B cell (primary cell): ENCODE data around the gene PLCG1. TPM values are rescaled to one million over a fixed set of nuclear protein-coding genes. Genes with fewer than 3 reads are reported as not detected.

Experiments
- ATAC-seq: fragments of 200-7000 bp; cut with Tn5 transposase; one replicate; pipeline ENCODE4 v1.10.0; 2021; ENCODE audit warnings: low read depth, mild to moderate bottlenecking, moderate number of reproducible peaks, moderate library complexity
- CTCF ChIA-PET: fragments of 350-600 bp; sonication (Branson Sonifier 250); formaldehyde crosslinking; loops from one replicate; lab custom pipeline; 2021; ENCODE audit warnings: antibody characterized with exemption, inconsistent platforms; lab: Charles Lee
- POLR2A ChIA-PET: fragments of 350-600 bp; sonication (Branson Sonifier 250); formaldehyde crosslinking; loops from one replicate; lab custom pipeline; 2021; ENCODE audit warnings: antibody characterized with exemption; lab: Charles Lee
- DNase-seq: peaks from one replicate; pipeline ENCODE4 v3.0.0; 2013
- H2AFZ ChIP-seq: 2 replicates; pipeline ENCODE4 v1.6.1; 2012; ENCODE audit warnings: mild to moderate bottlenecking, low read depth, low read length; ENCODE audit not compliant: insufficient read depth, poor library complexity, severe bottlenecking
- H3K27ac ChIP-seq, 2 donors: 1 replicate in 1 of 2; 2 replicates in 1 of 2; pipeline ENCODE4 v1.5.1; 2012 to 2013; ENCODE audit warnings: low read length in 2 of 2, mild to moderate bottlenecking in 2 of 2, moderate library complexity in 1 of 2
- H3K27me3 ChIP-seq, 4 experiments: fragments of 200-600 bp in 1 of 4; sonication (generic) in 1 of 4; replicated peaks in 1 of 4; 1 replicate in 2 of 4; 2 replicates in 2 of 4; pipeline versions ENCODE4 v1.6.1 to v1.7.0; 2013 to 2016; ENCODE audit warnings: low read length in 3 of 4, mild to moderate bottlenecking in 2 of 4, mixed read lengths in 1 of 4, moderate library complexity in 1 of 4; ENCODE audit not compliant: insufficient read depth in 4 of 4, control insufficient read depth in 3 of 4; ENCODE audit errors: control extremely low read depth in 1 of 4
- H3K36me3 ChIP-seq, 2 experiments: replicated peaks in 1 of 2; 1 replicate in 1 of 2; 2 replicates in 1 of 2; pipeline versions ENCODE4 v1.6.1 to v1.7.1; 2013; ENCODE audit warnings: low read length in 1 of 2; ENCODE audit not compliant: insufficient read depth in 2 of 2, control insufficient read depth in 1 of 2; ENCODE audit errors: control extremely low read depth in 1 of 2, extremely low read depth in 1 of 2
- H3K4me1 ChIP-seq, 2 donors: fragments of 200-600 bp in 1 of 2; sonication (generic) in 1 of 2; 1 replicate in 1 of 2; 2 replicates in 1 of 2; pipeline versions ENCODE4 v1.5.1 to v1.6.1; 2013 to 2017; ENCODE audit warnings: low read length in 2 of 2; ENCODE audit not compliant: control insufficient read depth in 2 of 2, insufficient read depth in 2 of 2
- H3K4me2 ChIP-seq: replicated peaks from 2 replicates; pipeline ENCODE3; 2012; ENCODE audit warnings: mild to moderate bottlenecking, low read depth, low read length; ENCODE audit not compliant: poor library complexity, severe bottlenecking
- H3K4me3 ChIP-seq, 5 experiments: fragments of 200-600 bp in 1 of 5; sonication (generic) in 1 of 5; 1 replicate in 3 of 5; 2 replicates in 2 of 5; pipeline versions ENCODE4 v1.5.1 to v1.7.0; 2011 to 2016; ENCODE audit warnings: low read length in 4 of 5, mild to moderate bottlenecking in 4 of 5, low read depth in 2 of 5, control low read depth in 1 of 5, moderate library complexity in 1 of 5; ENCODE audit not compliant: insufficient read depth in 1 of 5; ENCODE audit errors: control extremely low read depth in 1 of 5, extremely low read depth in 1 of 5
- H3K79me2 ChIP-seq: fragments of 200-600 bp; sonication (generic); one replicate; pipeline ENCODE4 v1.6.0; 2016; ENCODE audit warnings: low read length; ENCODE audit not compliant: control insufficient read depth, insufficient read depth
- H3K9ac ChIP-seq: fragments of 200-600 bp; sonication (generic); 2 replicates; pipeline ENCODE4 v1.6.1; 2017; ENCODE audit warnings: mild to moderate bottlenecking, low read length, moderate library complexity
- H3K9me3 ChIP-seq, 3 donors: one replicate each; pipeline versions ENCODE4 v1.6.1 to v1.7.1; 2013; ENCODE audit warnings: low read length in 2 of 3; ENCODE audit not compliant: control insufficient read depth in 2 of 3, insufficient read depth in 1 of 3; ENCODE audit errors: control extremely low read depth in 1 of 3
- H4K20me1 ChIP-seq: 2 replicates; pipeline ENCODE4 v1.6.0; 2012; ENCODE audit warnings: mild to moderate bottlenecking, low read length; ENCODE audit not compliant: insufficient read depth, control insufficient read depth, poor library complexity, severe bottlenecking
- H3K27ac Mint-ChIP-seq: one replicate; pipeline ENCODE4 v1.8.0; 2021; ENCODE audit warnings: mixed read lengths
- H3K27me3 Mint-ChIP-seq: one replicate; pipeline ENCODE4 v1.8.0; 2021; ENCODE audit warnings: mixed read lengths
- H3K4me1 Mint-ChIP-seq: one replicate; pipeline ENCODE4 v1.8.0; 2021; ENCODE audit warnings: mixed read lengths
- H3K4me3 Mint-ChIP-seq: one replicate; pipeline ENCODE4 v1.8.0; 2021; ENCODE audit warnings: mixed read lengths
- H3K9me3 Mint-ChIP-seq: one replicate; pipeline ENCODE4 v1.8.0; 2022; ENCODE audit warnings: mixed read lengths; ENCODE audit not compliant: insufficient read depth
- EZH2 ChIP-seq: IDR thresholded peaks from 2 replicates; pipeline ENCODE4 v1.6.1; 2012; ENCODE audit warnings: borderline replicate concordance, low read depth, mild to moderate bottlenecking, moderate library complexity, low read length; ENCODE audit not compliant: insufficient read depth, poor library complexity, severe bottlenecking
- WGBS: methylation state at CpG from one replicate; pipeline ENCODE4 v1.1.5; 2013; ENCODE audit warnings: missing lambda C conversion rate; ENCODE audit not compliant: insufficient coverage; 5-methylcytosine and 5-hydroxymethylcytosine counted together
- intact Hi-C: fragments of 100-400 bp; cut with micrococcal nuclease; formaldehyde crosslinking; loops from one replicate; pipeline ENCODE4 v1.10.0; 2022
- polyA plus RNA-seq: library from polyadenylated mRNA; depleted of rRNA; stranded (reverse); fragments of >200 nt; gene quantifications from 2 replicates; pipeline ENCODE4 v1.2.3, GENCODE V29; 2012
- total RNA-seq, 2 donors: library from RNA; stranded (reverse); fragments of 120-200 nt in 1 of 2; gene quantifications; 1 replicate in 1 of 2; 2 replicates in 1 of 2; pipeline versions ENCODE4 v1.2.3 to v1.2.4, GENCODE V29; 2013 to 2022
- TF ChIP-seq, protein P1 (sequence below): fragments of 200-600 bp; IDR thresholded peaks from one replicate; pipeline ENCODE4 v1.8.0; 2022; ENCODE audit warnings: antibody characterized with exemption, mild to moderate bottlenecking

PLCG1 gene
- total and polyA plus RNA-seq, 2 donors (not counting 1 experiment from before 2014, with no cell fraction given), result 98.7 to 101 TPM

DNA sequence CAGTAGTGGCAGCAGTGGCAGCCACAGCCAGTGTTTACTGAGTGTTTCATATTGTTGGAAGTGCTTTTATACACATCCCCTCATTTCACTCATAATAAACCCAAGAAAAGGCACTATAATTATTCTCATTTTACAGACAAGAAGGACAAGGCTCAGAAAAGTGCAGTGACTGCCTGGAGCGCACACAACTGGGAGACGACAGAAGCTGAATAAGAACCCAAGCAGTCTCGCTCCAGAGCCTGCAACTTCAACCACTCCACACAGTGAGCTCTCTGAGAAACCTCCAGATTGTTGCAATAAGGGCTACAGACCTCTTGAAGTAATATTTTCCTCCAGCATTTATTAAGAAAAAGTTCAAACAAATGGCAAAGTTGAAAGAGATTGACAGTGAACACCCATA lies 76.9 kb downstream of the PLCG1 start:
- Mint-ChIP-seq H3K27ac (no peak overlapping the region), H3K9me3 (no peaks in the 10 kb centered on the region), H3K27me3 (no peaks in the 10 kb centered on the region), H3K4me3 (no peak overlapping the region), H3K4me1 (no peaks in the 10 kb centered on the region)
- TF ChIP-seq, protein P1, sequence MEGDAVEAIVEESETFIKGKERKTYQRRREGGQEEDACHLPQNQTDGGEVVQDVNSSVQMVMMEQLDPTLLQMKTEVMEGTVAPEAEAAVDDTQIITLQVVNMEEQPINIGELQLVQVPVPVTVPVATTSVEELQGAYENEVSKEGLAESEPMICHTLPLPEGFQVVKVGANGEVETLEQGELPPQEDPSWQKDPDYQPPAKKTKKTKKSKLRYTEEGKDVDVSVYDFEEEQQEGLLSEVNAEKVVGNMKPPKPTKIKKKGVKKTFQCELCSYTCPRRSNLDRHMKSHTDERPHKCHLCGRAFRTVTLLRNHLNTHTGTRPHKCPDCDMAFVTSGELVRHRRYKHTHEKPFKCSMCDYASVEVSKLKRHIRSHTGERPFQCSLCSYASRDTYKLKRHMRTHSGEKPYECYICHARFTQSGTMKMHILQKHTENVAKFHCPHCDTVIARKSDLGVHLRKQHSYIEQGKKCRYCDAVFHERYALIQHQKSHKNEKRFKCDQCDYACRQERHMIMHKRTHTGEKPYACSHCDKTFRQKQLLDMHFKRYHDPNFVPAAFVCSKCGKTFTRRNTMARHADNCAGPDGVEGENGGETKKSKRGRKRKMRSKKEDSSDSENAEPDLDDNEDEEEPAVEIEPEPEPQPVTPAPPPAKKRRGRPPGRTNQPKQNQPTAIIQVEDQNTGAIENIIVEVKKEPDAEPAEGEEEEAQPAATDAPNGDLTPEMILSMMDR, result no peak
- no peak for TF ChIP-seq EZH2
- H2AFZ ChIP-seq, result no peak overlapping the region
- H3K36me3 ChIP-seq, result no peaks in the 10 kb centered on the region
- H3K79me2 ChIP-seq, result no peaks in the 10 kb centered on the region
- no peak overlapping the region for H3K27ac ChIP-seq
- no peaks in the 10 kb centered on the region for H3K4me1 ChIP-seq
- no peaks in the 10 kb centered on the region for H3K9me3 ChIP-seq
- DNase-seq (no peak), ATAC-seq (no peak)
- no peak overlapping the region for H3K9ac ChIP-seq
- ChIA-PET POLR2A (no interaction called here), CTCF (interaction anchor here (1.0 to 1.2 kb wide), 2 partner anchors 42 to 125 kb away, joined by 3 read pairs; no protein-coding TSS in a partner anchor)
- intact Hi-C loops, result no loop called here
- H3K27me3 ChIP-seq, result no peaks in the 10 kb centered on the region
- 93% methylated on average over 2 of the region's 3 CpGs for WGBS
- H4K20me1 ChIP-seq, result no peaks in the 10 kb centered on the region
- H3K4me2 ChIP-seq, result no peak overlapping the region
- H3K4me3 ChIP-seq, result no peak overlapping the region

DNA sequence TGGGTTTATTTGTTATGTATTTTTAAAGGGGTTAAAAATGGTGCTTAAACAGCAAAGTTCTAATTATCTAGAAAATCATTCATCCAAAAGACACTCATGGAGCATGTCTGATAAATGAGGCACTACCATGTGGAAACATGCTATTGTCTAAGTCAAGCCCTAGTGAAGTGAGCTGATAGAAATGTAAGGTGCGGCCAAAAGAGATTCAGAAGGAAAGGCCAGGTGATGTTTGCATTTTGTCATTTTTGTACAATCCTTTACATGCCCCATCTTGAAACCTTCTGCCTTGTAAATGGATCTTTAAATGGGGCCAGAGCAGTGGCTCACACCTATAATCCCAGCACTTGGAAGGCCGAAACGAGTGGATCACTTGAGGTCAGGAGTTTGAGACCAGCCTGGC lies 77.3 kb downstream of the PLCG1 start:
- no peak for ATAC-seq
- Mint-ChIP-seq H3K4me3 (no peak overlapping the region), H3K27me3 (no peaks in the 10 kb centered on the region), H3K4me1 (no peaks in the 10 kb centered on the region), H3K9me3 (no peaks in the 10 kb centered on the region), H3K27ac (no peak overlapping the region)
- TF ChIP-seq, protein P1, result no peak
- no peak for TF ChIP-seq EZH2
- Histone ChIP-seq H3K4me2 (no peak overlapping the region), H3K4me3 (no peak overlapping the region), H3K36me3 (no peaks in the 10 kb centered on the region), H3K9ac (no peak overlapping the region), H3K79me2 (no peaks in the 10 kb centered on the region), H3K27me3 (no peaks in the 10 kb centered on the region), H2AFZ (no peak overlapping the region), H3K27ac (no peak overlapping the region), H3K4me1 (no peaks in the 10 kb centered on the region), H3K9me3 (no peaks in the 10 kb centered on the region), H4K20me1 (no peaks in the 10 kb centered on the region)
- intact Hi-C loops, result no loop called here
- POLR2A ChIA-PET, result no interaction called here
- 93% methylated on average over 2 of the region's 3 CpGs for WGBS
- no peak for DNase-seq
- CTCF ChIA-PET, result interaction anchor here (1.2 kb wide), 1 partner anchor 125 kb away, joined by 3 read pairs; no protein-coding TSS in a partner anchor
